ENCODE measurements around the gene RASA2. TPM values are rescaled to one million over a fixed set of nuclear protein-coding genes. Genes with fewer than 3 reads are reported as not detected.

The RASA2 gene
- total and polyA plus RNA-seq, 2 of the 8 experiments (the other 6 are each of a cell fraction or from before 2014, with no cell fraction given): 3.5 to 15.9 TPM

DNA sequence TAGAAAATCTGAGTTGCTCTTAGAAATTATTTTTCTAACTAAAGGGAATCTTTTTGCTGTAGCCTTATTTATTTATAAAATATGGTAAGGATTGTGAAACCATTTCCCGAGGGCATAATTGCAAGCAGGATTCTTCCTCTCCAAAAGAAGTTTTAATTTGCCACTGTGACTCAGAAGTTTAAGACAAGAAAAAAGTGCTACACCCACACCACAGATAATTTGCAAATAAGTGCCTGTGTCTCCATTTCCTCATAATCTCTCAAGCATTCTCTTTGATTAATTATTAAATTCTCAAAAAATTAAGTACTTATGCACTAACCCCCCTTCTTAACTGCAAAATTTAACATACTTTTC is 43.6 kb downstream of the RASA2 start (continued):
- TF ChIP-seq, protein P1, sequence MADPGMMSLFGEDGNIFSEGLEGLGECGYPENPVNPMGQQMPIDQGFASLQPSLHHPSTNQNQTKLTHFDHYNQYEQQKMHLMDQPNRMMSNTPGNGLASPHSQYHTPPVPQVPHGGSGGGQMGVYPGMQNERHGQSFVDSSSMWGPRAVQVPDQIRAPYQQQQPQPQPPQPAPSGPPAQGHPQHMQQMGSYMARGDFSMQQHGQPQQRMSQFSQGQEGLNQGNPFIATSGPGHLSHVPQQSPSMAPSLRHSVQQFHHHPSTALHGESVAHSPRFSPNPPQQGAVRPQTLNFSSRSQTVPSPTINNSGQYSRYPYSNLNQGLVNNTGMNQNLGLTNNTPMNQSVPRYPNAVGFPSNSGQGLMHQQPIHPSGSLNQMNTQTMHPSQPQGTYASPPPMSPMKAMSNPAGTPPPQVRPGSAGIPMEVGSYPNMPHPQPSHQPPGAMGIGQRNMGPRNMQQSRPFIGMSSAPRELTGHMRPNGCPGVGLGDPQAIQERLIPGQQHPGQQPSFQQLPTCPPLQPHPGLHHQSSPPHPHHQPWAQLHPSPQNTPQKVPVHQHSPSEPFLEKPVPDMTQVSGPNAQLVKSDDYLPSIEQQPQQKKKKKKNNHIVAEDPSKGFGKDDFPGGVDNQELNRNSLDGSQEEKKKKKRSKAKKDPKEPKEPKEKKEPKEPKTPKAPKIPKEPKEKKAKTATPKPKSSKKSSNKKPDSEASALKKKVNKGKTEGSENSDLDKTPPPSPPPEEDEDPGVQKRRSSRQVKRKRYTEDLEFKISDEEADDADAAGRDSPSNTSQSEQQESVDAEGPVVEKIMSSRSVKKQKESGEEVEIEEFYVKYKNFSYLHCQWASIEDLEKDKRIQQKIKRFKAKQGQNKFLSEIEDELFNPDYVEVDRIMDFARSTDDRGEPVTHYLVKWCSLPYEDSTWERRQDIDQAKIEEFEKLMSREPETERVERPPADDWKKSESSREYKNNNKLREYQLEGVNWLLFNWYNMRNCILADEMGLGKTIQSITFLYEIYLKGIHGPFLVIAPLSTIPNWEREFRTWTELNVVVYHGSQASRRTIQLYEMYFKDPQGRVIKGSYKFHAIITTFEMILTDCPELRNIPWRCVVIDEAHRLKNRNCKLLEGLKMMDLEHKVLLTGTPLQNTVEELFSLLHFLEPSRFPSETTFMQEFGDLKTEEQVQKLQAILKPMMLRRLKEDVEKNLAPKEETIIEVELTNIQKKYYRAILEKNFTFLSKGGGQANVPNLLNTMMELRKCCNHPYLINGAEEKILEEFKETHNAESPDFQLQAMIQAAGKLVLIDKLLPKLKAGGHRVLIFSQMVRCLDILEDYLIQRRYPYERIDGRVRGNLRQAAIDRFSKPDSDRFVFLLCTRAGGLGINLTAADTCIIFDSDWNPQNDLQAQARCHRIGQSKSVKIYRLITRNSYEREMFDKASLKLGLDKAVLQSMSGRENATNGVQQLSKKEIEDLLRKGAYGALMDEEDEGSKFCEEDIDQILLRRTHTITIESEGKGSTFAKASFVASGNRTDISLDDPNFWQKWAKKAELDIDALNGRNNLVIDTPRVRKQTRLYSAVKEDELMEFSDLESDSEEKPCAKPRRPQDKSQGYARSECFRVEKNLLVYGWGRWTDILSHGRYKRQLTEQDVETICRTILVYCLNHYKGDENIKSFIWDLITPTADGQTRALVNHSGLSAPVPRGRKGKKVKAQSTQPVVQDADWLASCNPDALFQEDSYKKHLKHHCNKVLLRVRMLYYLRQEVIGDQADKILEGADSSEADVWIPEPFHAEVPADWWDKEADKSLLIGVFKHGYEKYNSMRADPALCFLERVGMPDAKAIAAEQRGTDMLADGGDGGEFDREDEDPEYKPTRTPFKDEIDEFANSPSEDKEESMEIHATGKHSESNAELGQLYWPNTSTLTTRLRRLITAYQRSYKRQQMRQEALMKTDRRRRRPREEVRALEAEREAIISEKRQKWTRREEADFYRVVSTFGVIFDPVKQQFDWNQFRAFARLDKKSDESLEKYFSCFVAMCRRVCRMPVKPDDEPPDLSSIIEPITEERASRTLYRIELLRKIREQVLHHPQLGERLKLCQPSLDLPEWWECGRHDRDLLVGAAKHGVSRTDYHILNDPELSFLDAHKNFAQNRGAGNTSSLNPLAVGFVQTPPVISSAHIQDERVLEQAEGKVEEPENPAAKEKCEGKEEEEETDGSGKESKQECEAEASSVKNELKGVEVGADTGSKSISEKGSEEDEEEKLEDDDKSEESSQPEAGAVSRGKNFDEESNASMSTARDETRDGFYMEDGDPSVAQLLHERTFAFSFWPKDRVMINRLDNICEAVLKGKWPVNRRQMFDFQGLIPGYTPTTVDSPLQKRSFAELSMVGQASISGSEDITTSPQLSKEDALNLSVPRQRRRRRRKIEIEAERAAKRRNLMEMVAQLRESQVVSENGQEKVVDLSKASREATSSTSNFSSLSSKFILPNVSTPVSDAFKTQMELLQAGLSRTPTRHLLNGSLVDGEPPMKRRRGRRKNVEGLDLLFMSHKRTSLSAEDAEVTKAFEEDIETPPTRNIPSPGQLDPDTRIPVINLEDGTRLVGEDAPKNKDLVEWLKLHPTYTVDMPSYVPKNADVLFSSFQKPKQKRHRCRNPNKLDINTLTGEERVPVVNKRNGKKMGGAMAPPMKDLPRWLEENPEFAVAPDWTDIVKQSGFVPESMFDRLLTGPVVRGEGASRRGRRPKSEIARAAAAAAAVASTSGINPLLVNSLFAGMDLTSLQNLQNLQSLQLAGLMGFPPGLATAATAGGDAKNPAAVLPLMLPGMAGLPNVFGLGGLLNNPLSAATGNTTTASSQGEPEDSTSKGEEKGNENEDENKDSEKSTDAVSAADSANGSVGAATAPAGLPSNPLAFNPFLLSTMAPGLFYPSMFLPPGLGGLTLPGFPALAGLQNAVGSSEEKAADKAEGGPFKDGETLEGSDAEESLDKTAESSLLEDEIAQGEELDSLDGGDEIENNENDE (IDR thresholded peaks at IDR 0.05; ENCODE audit: insufficient replicate concordance, low read length): no peak
- TF ChIP-seq BRCA1 (IDR thresholded peaks at IDR 0.05; ENCODE audit: low read depth, low read length) (no peak), SIRT6 (IDR thresholded peaks at IDR 0.05; ENCODE audit: low read length) (no peak), TAF7 (optimal IDR thresholded peaks at IDR 0.05; ENCODE audit: borderline replicate concordance, low read depth, low read length) (no peak), EZH2 (IDR thresholded peaks at IDR 0.05; ENCODE audit: low read depth, low read length, severe bottlenecking) (no peak), CTBP2 (IDR thresholded peaks at IDR 0.05; ENCODE audit: borderline replicate concordance, insufficient read depth, insufficient read length, low read length) (no peak), KDM5A (IDR thresholded peaks at IDR 0.05; ENCODE audit: low read length) (no peak), MAFK (IDR thresholded peaks at IDR 0.05; ENCODE audit: low read depth, low read length) (no peak), EGR1 (IDR thresholded peaks at IDR 0.05; ENCODE audit: borderline replicate concordance, low read depth, low read length) (no peak)

All from H1 (cell line).